SK-N-SH treated with all-trans-retinoic acid at 6 μM for 48 hours (cell line): ENCODE data around the gene FGFR3.

Source experiments
- ATAC-seq: fragments of 200-7000 bp; cut with Tn5 transposase; 3 replicates; pipeline ENCODE4 v1.9.1; 2020; ENCODE audit warnings: mild to moderate bottlenecking, moderate library complexity
- ARNTL ChIP-seq: fragments of 450-650 bp; formaldehyde crosslinking; IDR thresholded peaks from 2 replicates; pipeline ENCODE4 v1.5.0; 2020; ENCODE audit warnings: low read depth, mild to moderate bottlenecking, moderate library complexity, borderline replicate concordance
- BACH2 ChIP-seq: fragments of 250-450 bp; sonication (Bioruptor Pico); IDR thresholded peaks from 2 replicates; pipeline ENCODE4 v1.9.0; 2021; ENCODE audit warnings: mild to moderate bottlenecking, borderline replicate concordance
- CSDC2 ChIP-seq: fragments of 250-450 bp; sonication (Bioruptor Pico); IDR thresholded peaks from 2 replicates; pipeline ENCODE4 v1.5.0; 2020; ENCODE audit warnings: mild to moderate bottlenecking, moderate library complexity
- ESRRG ChIP-seq: fragments of 250-450 bp; sonication (Bioruptor Pico); IDR thresholded peaks from 2 replicates; pipeline ENCODE4 v1.6.1; 2021; ENCODE audit warnings: mild to moderate bottlenecking
- GLIS3 ChIP-seq: fragments of 250-450 bp; sonication (Bioruptor Pico); IDR thresholded peaks from 2 replicates; pipeline ENCODE4 v1.5.0; 2020; ENCODE audit warnings: mild to moderate bottlenecking, moderate library complexity
- ISL1 ChIP-seq: fragments of 250-450 bp; sonication (Bioruptor Pico); IDR thresholded peaks from 2 replicates; pipeline ENCODE4 v2.1.2; 2022; ENCODE audit warnings: mild to moderate bottlenecking, moderate library complexity
- OSR1 ChIP-seq: fragments of 250-450 bp; sonication (Bioruptor Pico); IDR thresholded peaks from 2 replicates; pipeline ENCODE4 v1.8.0; 2022; ENCODE audit warnings: moderate library complexity, mild to moderate bottlenecking, inconsistent platforms
- RARB ChIP-seq: fragments of 250-450 bp; sonication (Bioruptor Pico); IDR thresholded peaks from 2 replicates; pipeline ENCODE4 v1.8.0; 2021; ENCODE audit warnings: mild to moderate bottlenecking, moderate library complexity
- SNAI2 ChIP-seq: fragments of 250-450 bp; sonication (Bioruptor Pico); IDR thresholded peaks from 2 replicates; pipeline ENCODE4 v1.5.0; 2020; ENCODE audit warnings: mild to moderate bottlenecking, moderate library complexity
- TCF4 ChIP-seq: fragments of 250-450 bp; sonication (Bioruptor Pico); IDR thresholded peaks from 2 replicates; pipeline ENCODE4 v1.8.0; 2021; ENCODE audit warnings: mild to moderate bottlenecking, moderate library complexity, borderline replicate concordance
- TOX ChIP-seq: fragments of 250-450 bp; sonication (Bioruptor Pico); IDR thresholded peaks from 2 replicates; pipeline ENCODE4 v1.8.0; 2021; ENCODE audit warnings: mild to moderate bottlenecking, moderate library complexity, borderline replicate concordance
- ZC3H10 ChIP-seq: fragments of 250-450 bp; sonication (Bioruptor Pico); IDR thresholded peaks from 2 replicates; pipeline ENCODE4 v1.5.1; 2021; ENCODE audit warnings: mild to moderate bottlenecking, moderate library complexity
- ZFP3 ChIP-seq: fragments of 250-450 bp; sonication (Bioruptor Pico); IDR thresholded peaks from 2 replicates; pipeline ENCODE4 v1.5.0; 2020; ENCODE audit warnings: mild to moderate bottlenecking, moderate library complexity
- ZFP30 ChIP-seq: fragments of 450-650 bp; formaldehyde crosslinking; IDR thresholded peaks from 2 replicates; pipeline ENCODE4 v1.5.0; 2022; ENCODE audit warnings: mild to moderate bottlenecking, moderate library complexity
- ZNF565 ChIP-seq: fragments of 450-650 bp; formaldehyde crosslinking; conservative IDR thresholded peaks from 2 replicates; pipeline ENCODE4 v1.5.0; 2020; ENCODE audit warnings: low read depth, mild to moderate bottlenecking, moderate library complexity
- ZNF70 ChIP-seq: fragments of 450-650 bp; formaldehyde crosslinking; IDR thresholded peaks from 2 replicates; pipeline ENCODE4 v1.5.0; 2020; ENCODE audit warnings: mild to moderate bottlenecking, moderate library complexity
- ZNF8 ChIP-seq: fragments of 450-650 bp; formaldehyde crosslinking; IDR thresholded peaks from 2 replicates; pipeline ENCODE4 v1.5.0; 2020; ENCODE audit warnings: mild to moderate bottlenecking, moderate library complexity
- TF ChIP-seq, protein P1 (sequence below): fragments of 250-450 bp; sonication (Bioruptor Pico); IDR thresholded peaks from 2 replicates; pipeline ENCODE4 v1.8.0; 2020; ENCODE audit warnings: mild to moderate bottlenecking, moderate library complexity, borderline replicate concordance
- TF ChIP-seq, protein P2 (sequence below): fragments of 250-450 bp; sonication (Bioruptor Pico); IDR thresholded peaks from 2 replicates; pipeline ENCODE4 v1.5.1; 2021; ENCODE audit warnings: mild to moderate bottlenecking, moderate library complexity
- TF ChIP-seq, protein P3 (sequence below): fragments of 250-450 bp; sonication (Bioruptor Pico); IDR thresholded peaks from 2 replicates; pipeline ENCODE4 v1.8.0; 2021; ENCODE audit warnings: low read depth, mild to moderate bottlenecking, moderate library complexity, borderline replicate concordance
- TF ChIP-seq, protein P4 (sequence below): fragments of 250-450 bp; sonication (Bioruptor Pico); IDR thresholded peaks from 2 replicates; pipeline ENCODE4 v1.5.0; 2020; ENCODE audit warnings: mild to moderate bottlenecking, moderate library complexity
- TF ChIP-seq, protein P5 (sequence below): fragments of 250-450 bp; sonication (Bioruptor Pico); IDR thresholded peaks from 2 replicates; pipeline ENCODE4 v1.5.1; 2020; ENCODE audit warnings: low read depth, mild to moderate bottlenecking, moderate library complexity

The FGFR3 gene

DNA sequence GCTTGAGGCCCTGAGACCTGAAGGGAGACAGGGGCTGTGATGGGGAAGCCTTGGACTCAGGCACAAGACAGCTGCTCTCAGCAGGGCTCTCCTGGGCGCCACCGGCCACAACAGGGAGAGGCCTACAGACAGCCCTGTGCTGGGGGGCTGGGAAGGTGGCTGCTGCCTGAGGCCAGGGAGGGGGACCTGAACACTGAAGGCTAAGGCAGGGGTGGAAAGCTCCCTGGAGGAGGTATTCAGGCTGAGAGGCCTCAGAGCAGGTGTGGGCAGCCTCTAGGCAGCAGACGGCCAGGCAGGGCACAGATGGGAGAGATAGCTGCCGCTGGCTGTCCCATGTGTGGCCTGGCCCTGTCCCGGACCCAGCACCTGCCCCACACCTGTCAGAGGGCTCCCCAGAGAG lies 38.8 kb upstream of the FGFR3 start:
- ATAC-seq = no peak; the same call in 2 of the 3 replicates
- no peak for TF ChIP-seq ZNF565
- no peak for TF ChIP-seq GLIS3 (CRISPR knock-in tag)
- TF ChIP-seq SNAI2 (CRISPR knock-in tag) = no peak
- no peak for TF ChIP-seq RARB (CRISPR knock-in tag)
- TF ChIP-seq, protein P1, sequence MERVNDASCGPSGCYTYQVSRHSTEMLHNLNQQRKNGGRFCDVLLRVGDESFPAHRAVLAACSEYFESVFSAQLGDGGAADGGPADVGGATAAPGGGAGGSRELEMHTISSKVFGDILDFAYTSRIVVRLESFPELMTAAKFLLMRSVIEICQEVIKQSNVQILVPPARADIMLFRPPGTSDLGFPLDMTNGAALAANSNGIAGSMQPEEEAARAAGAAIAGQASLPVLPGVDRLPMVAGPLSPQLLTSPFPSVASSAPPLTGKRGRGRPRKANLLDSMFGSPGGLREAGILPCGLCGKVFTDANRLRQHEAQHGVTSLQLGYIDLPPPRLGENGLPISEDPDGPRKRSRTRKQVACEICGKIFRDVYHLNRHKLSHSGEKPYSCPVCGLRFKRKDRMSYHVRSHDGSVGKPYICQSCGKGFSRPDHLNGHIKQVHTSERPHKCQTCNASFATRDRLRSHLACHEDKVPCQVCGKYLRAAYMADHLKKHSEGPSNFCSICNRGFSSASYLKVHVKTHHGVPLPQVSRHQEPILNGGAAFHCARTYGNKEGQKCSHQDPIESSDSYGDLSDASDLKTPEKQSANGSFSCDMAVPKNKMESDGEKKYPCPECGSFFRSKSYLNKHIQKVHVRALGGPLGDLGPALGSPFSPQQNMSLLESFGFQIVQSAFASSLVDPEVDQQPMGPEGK (CRISPR knock-in tag) = no peak
- no peak for TF ChIP-seq TCF4
- TF ChIP-seq, all 23 proteins: peak for 0

DNA sequence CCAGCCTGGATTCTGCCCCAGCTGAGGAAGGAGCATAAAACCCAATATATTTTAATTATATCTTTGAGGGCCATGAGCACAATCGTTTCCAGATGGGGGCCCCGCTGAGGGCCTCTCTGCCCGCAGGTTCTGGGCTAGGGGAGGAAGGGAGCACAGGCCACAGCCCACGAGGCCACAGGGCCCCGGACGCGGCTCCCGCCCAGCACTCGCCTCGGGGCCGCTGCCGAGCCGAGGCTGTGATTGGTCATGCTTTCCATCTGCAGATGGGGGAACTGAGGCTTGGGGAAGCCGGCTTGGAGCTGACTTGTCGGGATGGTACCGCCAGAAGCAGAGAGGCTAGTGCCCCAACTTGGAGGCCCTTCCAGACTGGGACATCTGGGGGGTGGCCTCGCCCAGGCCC lies 37.8 kb upstream of the FGFR3 start:
- no peak for ATAC-seq

DNA sequence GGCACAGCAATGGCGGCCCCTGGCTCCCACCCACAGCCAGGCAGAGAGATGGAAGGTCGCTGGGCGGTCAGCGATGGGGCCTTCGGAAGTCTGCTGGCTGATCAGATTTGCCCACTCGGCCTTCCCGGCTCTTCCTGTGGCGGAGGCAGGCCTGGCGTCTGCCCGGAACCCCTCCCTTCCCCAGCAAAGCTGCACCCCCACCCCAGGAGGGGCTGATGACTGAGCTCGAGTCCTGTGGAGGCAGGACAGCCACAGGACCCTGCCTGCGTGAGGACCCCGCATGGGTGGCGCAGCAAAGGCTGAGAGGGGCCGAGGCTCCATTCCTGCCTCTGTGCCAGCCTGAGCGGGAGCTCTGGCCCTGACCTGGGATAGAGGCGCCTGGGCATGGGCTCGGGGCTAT lies 37.0 kb upstream of the FGFR3 start:
- ATAC-seq = no peak
- TF ChIP-seq RARB (CRISPR knock-in tag) (no peak), ARNTL (no peak), ZFP30 (CRISPR knock-in tag) (no peak), BACH2 (no peak), ZC3H10 (no peak), GLIS3 (CRISPR knock-in tag) (no peak), ZNF70 (no peak), CSDC2 (CRISPR knock-in tag) (no peak), ZFP3 (CRISPR knock-in tag) (no peak), ESRRG (CRISPR knock-in tag) (no peak), TCF4 (no peak)
- TF ChIP-seq, protein P2, sequence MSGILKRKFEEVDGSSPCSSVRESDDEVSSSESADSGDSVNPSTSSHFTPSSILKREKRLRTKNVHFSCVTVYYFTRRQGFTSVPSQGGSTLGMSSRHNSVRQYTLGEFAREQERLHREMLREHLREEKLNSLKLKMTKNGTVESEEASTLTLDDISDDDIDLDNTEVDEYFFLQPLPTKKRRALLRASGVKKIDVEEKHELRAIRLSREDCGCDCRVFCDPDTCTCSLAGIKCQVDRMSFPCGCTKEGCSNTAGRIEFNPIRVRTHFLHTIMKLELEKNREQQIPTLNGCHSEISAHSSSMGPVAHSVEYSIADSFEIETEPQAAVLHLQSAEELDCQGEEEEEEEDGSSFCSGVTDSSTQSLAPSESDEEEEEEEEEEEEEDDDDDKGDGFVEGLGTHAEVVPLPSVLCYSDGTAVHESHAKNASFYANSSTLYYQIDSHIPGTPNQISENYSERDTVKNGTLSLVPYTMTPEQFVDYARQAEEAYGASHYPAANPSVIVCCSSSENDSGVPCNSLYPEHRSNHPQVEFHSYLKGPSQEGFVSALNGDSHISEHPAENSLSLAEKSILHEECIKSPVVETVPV (CRISPR knock-in tag) = no peak
- TF ChIP-seq, protein P3, sequence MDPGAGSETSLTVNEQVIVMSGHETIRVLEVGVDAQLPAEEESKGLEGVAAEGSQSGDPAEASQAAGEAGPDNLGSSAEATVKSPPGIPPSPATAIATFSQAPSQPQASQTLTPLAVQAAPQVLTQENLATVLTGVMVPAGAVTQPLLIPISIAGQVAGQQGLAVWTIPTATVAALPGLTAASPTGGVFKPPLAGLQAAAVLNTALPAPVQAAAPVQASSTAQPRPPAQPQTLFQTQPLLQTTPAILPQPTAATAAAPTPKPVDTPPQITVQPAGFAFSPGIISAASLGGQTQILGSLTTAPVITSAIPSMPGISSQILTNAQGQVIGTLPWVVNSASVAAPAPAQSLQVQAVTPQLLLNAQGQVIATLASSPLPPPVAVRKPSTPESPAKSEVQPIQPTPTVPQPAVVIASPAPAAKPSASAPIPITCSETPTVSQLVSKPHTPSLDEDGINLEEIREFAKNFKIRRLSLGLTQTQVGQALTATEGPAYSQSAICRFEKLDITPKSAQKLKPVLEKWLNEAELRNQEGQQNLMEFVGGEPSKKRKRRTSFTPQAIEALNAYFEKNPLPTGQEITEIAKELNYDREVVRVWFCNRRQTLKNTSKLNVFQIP = no peak
- TF ChIP-seq, protein P4, sequence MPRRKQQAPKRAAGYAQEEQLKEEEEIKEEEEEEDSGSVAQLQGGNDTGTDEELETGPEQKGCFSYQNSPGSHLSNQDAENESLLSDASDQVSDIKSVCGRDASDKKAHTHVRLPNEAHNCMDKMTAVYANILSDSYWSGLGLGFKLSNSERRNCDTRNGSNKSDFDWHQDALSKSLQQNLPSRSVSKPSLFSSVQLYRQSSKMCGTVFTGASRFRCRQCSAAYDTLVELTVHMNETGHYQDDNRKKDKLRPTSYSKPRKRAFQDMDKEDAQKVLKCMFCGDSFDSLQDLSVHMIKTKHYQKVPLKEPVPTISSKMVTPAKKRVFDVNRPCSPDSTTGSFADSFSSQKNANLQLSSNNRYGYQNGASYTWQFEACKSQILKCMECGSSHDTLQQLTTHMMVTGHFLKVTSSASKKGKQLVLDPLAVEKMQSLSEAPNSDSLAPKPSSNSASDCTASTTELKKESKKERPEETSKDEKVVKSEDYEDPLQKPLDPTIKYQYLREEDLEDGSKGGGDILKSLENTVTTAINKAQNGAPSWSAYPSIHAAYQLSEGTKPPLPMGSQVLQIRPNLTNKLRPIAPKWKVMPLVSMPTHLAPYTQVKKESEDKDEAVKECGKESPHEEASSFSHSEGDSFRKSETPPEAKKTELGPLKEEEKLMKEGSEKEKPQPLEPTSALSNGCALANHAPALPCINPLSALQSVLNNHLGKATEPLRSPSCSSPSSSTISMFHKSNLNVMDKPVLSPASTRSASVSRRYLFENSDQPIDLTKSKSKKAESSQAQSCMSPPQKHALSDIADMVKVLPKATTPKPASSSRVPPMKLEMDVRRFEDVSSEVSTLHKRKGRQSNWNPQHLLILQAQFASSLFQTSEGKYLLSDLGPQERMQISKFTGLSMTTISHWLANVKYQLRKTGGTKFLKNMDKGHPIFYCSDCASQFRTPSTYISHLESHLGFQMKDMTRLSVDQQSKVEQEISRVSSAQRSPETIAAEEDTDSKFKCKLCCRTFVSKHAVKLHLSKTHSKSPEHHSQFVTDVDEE (CRISPR knock-in tag) = no peak
- TF ChIP-seq, all 23 proteins: peak for 0

More for the DNA sequence above, 37.8 kb upstream of the FGFR3 start:
- TF ChIP-seq TCF4 (no peak), SNAI2 (CRISPR knock-in tag) (no peak), ESRRG (CRISPR knock-in tag) (no peak), ZNF70 (no peak), ISL1 (no peak), BACH2 (no peak), ZFP30 (CRISPR knock-in tag) (no peak), CSDC2 (CRISPR knock-in tag) (no peak), OSR1 (CRISPR knock-in tag) (no peak)

DNA sequence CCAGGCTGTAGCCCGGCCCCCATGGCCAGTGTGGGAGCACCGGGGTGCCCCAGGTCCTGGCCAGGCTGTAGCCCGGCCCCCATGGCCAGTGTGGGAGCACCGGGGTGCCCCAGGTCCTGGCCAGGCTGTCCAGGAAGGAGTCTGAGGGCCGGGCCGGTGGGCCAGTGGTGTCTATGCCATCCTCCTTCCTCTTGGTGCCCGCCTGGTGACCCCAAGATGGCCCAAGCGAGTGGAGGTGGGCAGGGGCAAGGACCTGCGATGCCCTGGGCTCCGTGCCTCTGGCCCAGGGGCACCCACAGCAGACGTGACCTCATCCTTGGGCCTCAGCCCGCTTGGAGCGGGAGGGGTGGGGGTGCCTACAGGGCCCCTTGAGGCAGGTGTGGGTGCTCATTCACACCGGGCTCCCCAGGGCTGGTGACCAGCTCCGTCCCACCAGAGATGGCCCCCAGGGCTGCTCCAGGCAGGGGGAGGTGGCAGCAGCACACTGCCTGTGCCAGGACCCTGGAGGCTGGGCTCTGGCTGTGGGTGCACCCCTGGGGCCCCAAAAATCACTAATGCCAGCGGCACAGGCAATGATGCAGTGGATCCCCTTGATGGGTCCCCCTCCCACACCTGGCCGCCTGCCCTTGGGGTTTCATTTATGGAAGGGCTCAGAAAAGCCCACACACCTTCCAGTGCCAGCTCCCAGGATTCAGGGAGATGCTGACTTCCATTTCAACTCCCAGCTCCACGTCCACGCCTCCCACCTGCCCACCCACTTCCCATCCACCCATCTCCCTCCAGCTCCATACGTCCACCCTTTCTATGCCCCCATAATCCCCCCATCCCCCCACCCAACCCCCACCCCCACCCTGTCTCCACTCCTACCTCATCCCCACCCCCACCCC lies 36.0 kb upstream of the FGFR3 start:
- no peak for ATAC-seq
- TF ChIP-seq TOX (CRISPR knock-in tag) = no peak
- TF ChIP-seq, protein P4 (CRISPR knock-in tag) = no peak
- no peak for TF ChIP-seq BACH2
- TF ChIP-seq ZFP3 (CRISPR knock-in tag) = no peak
- no peak for TF ChIP-seq RARB (CRISPR knock-in tag)
- TF ChIP-seq ISL1 = no peak
- no peak for TF ChIP-seq OSR1 (CRISPR knock-in tag)
- TF ChIP-seq ZNF8 (CRISPR knock-in tag) = no peak
- TF ChIP-seq, protein P5, sequence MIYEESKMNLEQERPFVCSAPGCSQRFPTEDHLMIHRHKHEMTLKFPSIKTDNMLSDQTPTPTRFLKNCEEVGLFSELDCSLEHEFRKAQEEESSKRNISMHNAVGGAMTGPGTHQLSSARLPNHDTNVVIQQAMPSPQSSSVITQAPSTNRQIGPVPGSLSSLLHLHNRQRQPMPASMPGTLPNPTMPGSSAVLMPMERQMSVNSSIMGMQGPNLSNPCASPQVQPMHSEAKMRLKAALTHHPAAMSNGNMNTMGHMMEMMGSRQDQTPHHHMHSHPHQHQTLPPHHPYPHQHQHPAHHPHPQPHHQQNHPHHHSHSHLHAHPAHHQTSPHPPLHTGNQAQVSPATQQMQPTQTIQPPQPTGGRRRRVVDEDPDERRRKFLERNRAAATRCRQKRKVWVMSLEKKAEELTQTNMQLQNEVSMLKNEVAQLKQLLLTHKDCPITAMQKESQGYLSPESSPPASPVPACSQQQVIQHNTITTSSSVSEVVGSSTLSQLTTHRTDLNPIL (CRISPR knock-in tag) = no peak
- no peak for TF ChIP-seq ESRRG (CRISPR knock-in tag)
- TF ChIP-seq, protein P2 (CRISPR knock-in tag) = no peak
